GM12873 (cell line): ENCODE results near the gene RASAL3.

Source experiments
- TF ChIP-seq, protein P1 (sequence below): IDR thresholded peaks from 2 replicates; pipeline ENCODE4 v1.5.1; 2012; ENCODE audit warnings: low read depth, mild to moderate bottlenecking, moderate library complexity, low read length, control low read depth; ENCODE audit not compliant: insufficient read depth; ENCODE audit errors: missing control alignments

RASAL3 gene

DNA sequence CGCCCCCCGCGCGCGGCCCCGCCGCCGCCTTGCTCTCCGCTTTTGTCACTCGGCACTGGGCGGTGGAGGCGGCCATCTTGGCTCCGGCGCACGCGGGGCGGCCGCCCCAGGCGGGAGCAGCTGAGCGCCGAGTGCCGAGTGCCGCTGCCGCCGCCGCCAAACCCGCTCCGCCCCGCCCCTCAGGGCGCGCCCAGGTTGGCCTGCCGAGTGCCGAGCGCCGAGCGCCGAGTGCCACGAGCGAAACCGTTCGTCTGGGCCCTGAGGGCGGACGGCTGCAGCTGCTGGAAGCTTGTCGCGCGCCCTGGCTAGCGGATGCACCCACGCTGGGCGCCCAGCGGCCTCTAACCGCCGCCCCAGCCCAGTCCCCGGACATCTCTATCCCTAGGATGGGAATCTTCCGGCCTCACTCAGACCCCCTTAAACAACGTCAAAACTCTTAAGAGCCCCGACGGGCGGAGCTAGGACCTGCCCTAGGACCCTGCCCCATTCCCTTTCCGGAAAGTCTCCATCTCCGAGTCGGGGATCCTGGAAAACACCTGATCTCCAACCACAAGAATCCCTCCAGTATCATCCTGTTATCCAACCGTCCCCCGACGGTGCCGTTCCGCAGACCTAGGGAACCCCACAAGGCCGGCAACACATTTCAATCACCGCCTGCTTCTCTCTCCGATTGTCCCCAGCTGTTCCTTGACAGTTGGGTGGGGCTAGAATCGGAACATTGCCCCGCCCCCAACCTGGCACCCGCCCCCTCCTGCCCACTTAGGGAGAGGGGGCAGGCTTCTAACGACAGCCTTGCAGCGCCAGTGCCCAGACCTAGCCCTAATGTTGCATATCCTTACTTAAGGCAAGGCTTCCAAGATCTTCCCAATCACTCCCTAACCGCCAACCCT, 31.5 kb downstream of the RASAL3 start:
- TF ChIP-seq, protein P1, sequence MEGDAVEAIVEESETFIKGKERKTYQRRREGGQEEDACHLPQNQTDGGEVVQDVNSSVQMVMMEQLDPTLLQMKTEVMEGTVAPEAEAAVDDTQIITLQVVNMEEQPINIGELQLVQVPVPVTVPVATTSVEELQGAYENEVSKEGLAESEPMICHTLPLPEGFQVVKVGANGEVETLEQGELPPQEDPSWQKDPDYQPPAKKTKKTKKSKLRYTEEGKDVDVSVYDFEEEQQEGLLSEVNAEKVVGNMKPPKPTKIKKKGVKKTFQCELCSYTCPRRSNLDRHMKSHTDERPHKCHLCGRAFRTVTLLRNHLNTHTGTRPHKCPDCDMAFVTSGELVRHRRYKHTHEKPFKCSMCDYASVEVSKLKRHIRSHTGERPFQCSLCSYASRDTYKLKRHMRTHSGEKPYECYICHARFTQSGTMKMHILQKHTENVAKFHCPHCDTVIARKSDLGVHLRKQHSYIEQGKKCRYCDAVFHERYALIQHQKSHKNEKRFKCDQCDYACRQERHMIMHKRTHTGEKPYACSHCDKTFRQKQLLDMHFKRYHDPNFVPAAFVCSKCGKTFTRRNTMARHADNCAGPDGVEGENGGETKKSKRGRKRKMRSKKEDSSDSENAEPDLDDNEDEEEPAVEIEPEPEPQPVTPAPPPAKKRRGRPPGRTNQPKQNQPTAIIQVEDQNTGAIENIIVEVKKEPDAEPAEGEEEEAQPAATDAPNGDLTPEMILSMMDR: no peak

GRCh38 chr19:15432018-15432494, 32.3 kb downstream of the RASAL3 start:
- TF ChIP-seq, protein P1: no peak

DNA sequence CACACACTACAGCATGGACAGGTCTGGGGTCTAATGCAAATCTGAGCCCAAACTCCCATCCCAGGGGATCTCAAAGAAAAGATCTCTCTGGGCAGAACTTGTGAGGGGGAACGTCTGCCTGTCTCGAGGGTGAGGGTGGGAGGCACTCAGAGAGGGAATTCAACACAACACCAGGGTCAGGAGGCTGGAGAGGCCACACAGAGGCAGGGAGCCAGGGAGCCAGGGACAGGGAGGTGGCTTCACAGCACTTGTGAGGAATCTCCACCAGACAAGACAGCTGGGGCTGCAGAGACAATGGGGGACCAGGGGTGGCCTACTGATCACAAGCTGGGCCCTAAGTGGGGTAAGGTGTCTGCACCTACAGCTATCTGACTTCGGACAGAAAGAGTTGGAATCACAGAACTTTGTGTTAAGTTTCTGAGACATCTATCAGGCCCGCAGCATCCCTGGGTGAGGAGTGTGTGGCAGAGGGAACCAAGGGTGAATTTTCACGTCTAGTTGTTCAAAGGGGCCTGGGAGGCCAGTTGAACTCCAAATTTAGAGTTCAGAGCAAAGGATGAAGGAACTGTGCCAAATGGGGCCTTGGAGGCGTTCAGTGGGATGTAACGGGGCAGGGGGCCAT, 32.8 kb downstream of the RASAL3 start:
- TF ChIP-seq, protein P1: no peak

DNA sequence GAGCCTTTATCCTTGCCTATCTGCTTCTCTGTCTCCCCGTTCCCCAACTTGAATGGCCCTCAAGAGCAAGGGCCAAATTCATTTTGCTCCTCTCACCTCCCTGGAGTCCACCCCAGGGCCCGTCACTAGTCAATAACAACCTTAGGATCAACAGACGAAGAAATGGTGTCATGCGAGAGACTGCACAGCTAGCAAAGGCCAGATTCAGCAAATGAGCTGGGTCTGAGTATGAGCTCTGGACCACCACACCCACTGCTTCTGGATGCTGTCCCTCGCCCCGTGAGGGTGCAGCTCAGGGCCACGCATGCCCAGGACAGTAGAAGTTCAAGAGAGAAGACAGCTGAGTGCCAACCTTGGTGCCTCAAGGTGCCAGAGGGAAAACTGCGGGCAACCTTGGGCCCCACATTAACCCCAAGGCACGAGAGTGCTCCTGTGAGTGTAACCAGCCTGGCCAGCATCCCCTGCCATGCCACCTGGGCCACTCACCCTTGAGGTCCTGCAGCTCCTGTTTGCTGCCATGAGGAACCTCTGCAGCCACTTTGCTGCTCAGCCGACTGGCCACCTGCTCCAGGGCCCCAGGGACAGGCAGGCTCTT, 33.7 kb downstream of the RASAL3 start:
- TF ChIP-seq, protein P1: no peak

DNA sequence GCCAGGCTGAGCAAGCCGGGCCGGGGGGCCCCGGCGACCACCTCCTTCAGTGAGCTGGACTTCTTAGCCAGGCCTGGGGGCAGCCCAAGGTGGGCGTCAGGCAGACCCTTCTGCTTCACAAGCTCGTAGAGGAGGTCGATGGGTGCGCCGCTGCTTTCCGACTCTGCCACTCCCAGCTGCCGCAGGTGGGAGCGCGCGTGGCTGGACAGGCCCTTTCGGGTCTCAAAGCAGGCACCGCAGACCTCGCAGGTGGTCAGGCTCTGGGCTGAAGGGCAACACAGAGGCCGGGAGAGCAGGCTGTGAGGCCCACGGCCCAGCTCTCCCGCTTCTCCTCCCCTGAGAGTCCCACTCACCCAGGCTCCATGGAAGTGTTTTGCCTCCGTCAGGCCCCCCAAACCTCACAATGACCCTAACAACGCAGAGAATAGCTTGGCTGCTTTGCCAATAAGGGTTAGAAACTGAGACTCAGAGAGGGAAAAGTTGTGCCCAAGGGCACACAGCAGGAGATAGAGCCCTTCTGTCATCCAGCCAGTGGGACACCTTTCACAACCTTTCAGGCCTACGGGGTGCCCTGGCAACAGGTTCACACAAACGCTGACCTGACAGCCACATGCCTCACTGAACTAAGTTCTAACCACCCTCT, 34.4 kb downstream of the RASAL3 start:
- TF ChIP-seq, protein P1: no peak

DNA sequence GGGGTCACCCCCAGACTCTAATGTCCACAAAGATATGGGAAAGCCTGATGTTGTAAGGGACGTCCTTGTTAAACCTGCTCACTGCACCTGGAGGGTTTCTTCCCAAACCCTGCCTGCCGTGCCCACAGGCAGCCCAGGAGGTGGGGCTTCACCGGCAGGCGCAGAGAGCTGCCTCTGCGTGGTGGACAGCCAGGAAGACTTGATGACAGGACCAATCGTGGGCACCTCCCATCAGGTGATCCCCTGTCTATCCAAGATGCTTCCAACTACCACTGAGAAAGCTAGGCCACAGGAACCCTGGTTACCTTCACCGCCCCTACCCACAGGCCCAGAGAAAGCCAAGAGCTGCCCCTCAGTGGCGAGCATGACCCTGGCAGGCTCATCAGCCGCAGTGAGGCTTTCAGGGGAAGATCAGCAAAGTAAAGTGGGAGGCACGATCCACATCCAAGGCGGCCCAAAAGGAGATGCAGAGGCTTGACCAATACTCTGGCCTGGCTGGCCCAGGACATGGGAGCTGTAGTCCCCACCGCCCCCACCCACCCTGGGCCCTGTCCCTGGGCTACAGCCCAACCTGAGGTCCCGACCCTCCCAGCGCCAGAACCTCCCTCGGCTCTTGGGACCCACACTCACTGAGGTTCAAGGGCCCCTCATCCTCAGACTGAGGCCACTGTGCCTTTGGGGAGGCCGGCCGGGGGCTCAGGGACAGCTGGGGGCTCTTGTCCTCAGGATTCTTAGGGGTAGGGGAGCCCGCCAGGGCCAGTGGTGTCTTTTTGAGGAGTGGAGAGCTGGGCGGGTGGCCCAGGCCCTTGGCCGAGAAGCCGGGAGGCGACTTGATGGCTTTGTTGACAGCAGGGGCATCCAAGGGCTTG, 35.2 kb downstream of the RASAL3 start:
- TF ChIP-seq, protein P1: no peak
